ENCODE data around the gene ZCCHC7. TPM values are rescaled to one million over a fixed set of nuclear protein-coding genes. Genes with fewer than 3 reads are reported as not detected.

Gene ZCCHC7
- total and polyA plus RNA-seq, 10 of the 15 experiments (the other 5 are each of a cell fraction or from before 2014, with no cell fraction given) = 42.9 to 178 (median 53.3) TPM

- TF ChIP-seq ZBTB33 (IDR thresholded peaks at IDR 0.05) (no peak), EGR1 (IDR thresholded peaks at IDR 0.05; ENCODE audit: borderline replicate concordance in 1 of 2, low read depth in 2 of 2, low read length in 2 of 2) (no peak), BCL11A (IDR thresholded peaks at IDR 0.05; ENCODE audit: low read depth, low read length) (peak; percentile 91), USF2 (IDR thresholded peaks at IDR 0.05; ENCODE audit: borderline replicate concordance, low read depth, low read length) (no peak), CBX3 (IDR thresholded peaks at IDR 0.05; ENCODE audit: borderline replicate concordance, low read depth) (no peak), NFXL1 (IDR thresholded peaks at IDR 0.05; ENCODE audit: borderline replicate concordance) (no peak), RAD21 (IDR thresholded peaks at IDR 0.05; ENCODE audit: insufficient read depth, low read depth, low read length) (peak; percentile 31; the same call in 1 of the 2 replicates), POLR2AphosphoS2 (IDR thresholded peaks at IDR 0.05; ENCODE audit: low read depth, low read length) (no peak), TAF1 (IDR thresholded peaks at IDR 0.05; ENCODE audit: borderline replicate concordance, low read depth, low read length) (no peak), E2F4 (IDR thresholded peaks at IDR 0.05; ENCODE audit: low read depth, low read length) (no peak), LARP7 (IDR thresholded peaks at IDR 0.05) (no peak), CBX5 (IDR thresholded peaks at IDR 0.05; ENCODE audit: low read depth) (peak; percentile 80; the same call in 1 of the 2 replicates), KDM1A (IDR thresholded peaks at IDR 0.05; ENCODE audit: borderline replicate concordance) (no peak), FOXK2 (IDR thresholded peaks at IDR 0.05) (no peak), RBBP5 (conservative IDR thresholded peaks at IDR 0.05) (no peak), NKRF (conservative IDR thresholded peaks at IDR 0.05) (no peak), SMAD5 (IDR thresholded peaks at IDR 0.05; ENCODE audit: low read depth) (no peak), ZBTB4 (CRISPR knock-in tag; IDR thresholded peaks at IDR 0.05) (no peak), DPF2 (IDR thresholded peaks at IDR 0.05) (peak; percentile 83), WRNIP1 (IDR thresholded peaks at IDR 0.05; ENCODE audit: borderline replicate concordance, low read depth, low read length) (no peak), BRCA1 (IDR thresholded peaks at IDR 0.05; ENCODE audit: low read depth, low read length) (no peak)
Measured at GRCh38 chr9:37302277-37302676, 181.9 kb downstream of the ZCCHC7 start (continued).

Data from GM12878 (cell line).